GM23338 (cell line): ENCODE data around the gene CACUL1. TPM values are rescaled to one million over a fixed set of nuclear protein-coding genes. Genes with fewer than 3 reads are reported as not detected.

ENCODE experiments used
- ATAC-seq: fragments of 200-7000 bp; cut with Tn5 transposase; 3 replicates; pipeline ENCODE4 v1.9.1; 2020
- DNase-seq: peaks from one replicate; pipeline ENCODE4 v3.0.0-alpha.2; 2015; ENCODE audit warnings: low spot score
- H2AFZ ChIP-seq: fragments of 200-600 bp; sonication (generic); 2 replicates; pipeline ENCODE4 v1.8.0; 2016; ENCODE audit warnings: antibody characterized with exemption, mild to moderate bottlenecking, moderate library complexity
- H3F3A ChIP-seq: fragments of 200-600 bp; sonication (generic); replicated peaks from 2 replicates; pipeline ENCODE4 v1.8.0; 2017; ENCODE audit warnings: antibody characterized with exemption, mixed run types, low read depth
- H3K27ac ChIP-seq: fragments of 200-600 bp; sonication (generic); 2 replicates; pipeline ENCODE4 v1.6.1; 2016; ENCODE audit warnings: low read depth
- H3K27me3 ChIP-seq: fragments of 200-600 bp; sonication (generic); 2 replicates; pipeline ENCODE4 v1.8.0; 2016; ENCODE audit warnings: mild to moderate bottlenecking, mixed run types, moderate library complexity; ENCODE audit not compliant: insufficient read depth
- H3K36me3 ChIP-seq: fragments of 200-600 bp; sonication (generic); 2 replicates; pipeline ENCODE4 v1.8.0; 2016; ENCODE audit warnings: mild to moderate bottlenecking; ENCODE audit not compliant: insufficient read depth
- H3K4me1 ChIP-seq: fragments of 200-600 bp; sonication (generic); 2 replicates; pipeline ENCODE4 v1.8.0; 2016; ENCODE audit warnings: mild to moderate bottlenecking, moderate library complexity; ENCODE audit not compliant: insufficient read depth
- H3K4me2 ChIP-seq: fragments of 200-600 bp; sonication (generic); 2 replicates; pipeline ENCODE4 v1.7.1; 2017; ENCODE audit warnings: mixed run types
- H3K4me3 ChIP-seq: fragments of 200-600 bp; sonication (generic); 2 replicates; pipeline ENCODE4 v1.6.1; 2016; ENCODE audit warnings: mixed run types
- H3K79me2 ChIP-seq: fragments of 200-600 bp; sonication (generic); replicated peaks from 2 replicates; pipeline ENCODE4 v1.8.0; 2017; ENCODE audit warnings: mild to moderate bottlenecking; ENCODE audit not compliant: insufficient read depth
- H3K9me2 ChIP-seq: fragments of 200-600 bp; sonication (generic); 2 replicates; pipeline ENCODE4 v1.8.0; 2017; ENCODE audit not compliant: insufficient read depth
- H4K20me1 ChIP-seq: fragments of 200-600 bp; sonication (generic); replicated peaks from 2 replicates; pipeline ENCODE4 v1.8.0; 2017; ENCODE audit warnings: mild to moderate bottlenecking; ENCODE audit not compliant: insufficient read depth
- H3K27ac Mint-ChIP-seq: 2 replicates; pipeline ENCODE4 v1.8.0; 2020; ENCODE audit warnings: inconsistent platforms, mild to moderate bottlenecking, moderate library complexity, mixed read lengths
- H3K27me3 Mint-ChIP-seq: 3 replicates; pipeline ENCODE4 v1.8.0; 2022; ENCODE audit warnings: low read depth, mild to moderate bottlenecking, moderate library complexity, mixed read lengths, inconsistent platforms; ENCODE audit not compliant: insufficient read depth, poor library complexity
- H3K36me3 Mint-ChIP-seq: 3 replicates; pipeline ENCODE4 v1.8.0; 2021; ENCODE audit warnings: low read depth, mild to moderate bottlenecking, inconsistent platforms, moderate library complexity, mixed read lengths
- H3K4me1 Mint-ChIP-seq: 3 replicates; pipeline ENCODE4 v1.8.0; 2020; ENCODE audit warnings: mild to moderate bottlenecking, inconsistent platforms, mixed read lengths
- H3K4me3 Mint-ChIP-seq: 3 replicates; pipeline ENCODE4 v1.8.0; 2021; ENCODE audit warnings: moderate library complexity, mild to moderate bottlenecking, inconsistent platforms, mixed read lengths
- H3K9me3 Mint-ChIP-seq: 3 replicates; pipeline ENCODE4 v1.8.0; 2020; ENCODE audit warnings: moderate library complexity, mild to moderate bottlenecking, inconsistent platforms, mixed read lengths
- EZH2 ChIP-seq: fragments of 200-600 bp; sonication (generic); IDR thresholded peaks from one replicate; pipeline ENCODE4 v1.8.0; 2017; ENCODE audit warnings: antibody characterized with exemption, mild to moderate bottlenecking, low read depth; ENCODE audit not compliant: unreplicated experiment
- EZH2phosphoT487 ChIP-seq: fragments of 200-600 bp; sonication (generic); IDR thresholded peaks from one replicate; pipeline ENCODE4 v1.8.1; 2018; ENCODE audit warnings: antibody characterized with exemption; ENCODE audit not compliant: unreplicated experiment
- JUNB ChIP-seq: IDR thresholded peaks from one replicate; pipeline ENCODE4 v1.6.1; 2016; ENCODE audit warnings: antibody characterized with exemption; ENCODE audit not compliant: unreplicated experiment
- ZNF331 ChIP-seq: fragments of 250-450 bp; sonication (Bioruptor Pico); IDR thresholded peaks from 2 replicates; pipeline ENCODE4 v1.5.0; 2020; ENCODE audit warnings: low read depth, mild to moderate bottlenecking, moderate library complexity
- polyA plus RNA-seq: library from polyadenylated mRNA; unstranded; fragments of >200 nt; fragmentation: Nextera tagmentation; extraction: Ambion mirVana; gene quantifications from 2 replicates; pipeline ENCODE4 v1.2.1, GENCODE V29; 2016
- total RNA-seq: library from RNA; depleted of rRNA; stranded (reverse); fragments of >200 nt; shearing (Covaris generic); gene quantifications from 2 replicates; pipeline ENCODE4 v1.2.3, GENCODE V29; 2014
- TF ChIP-seq, protein P1 (sequence below): fragments of 250-450 bp; sonication (Bioruptor Pico); IDR thresholded peaks from 2 replicates; pipeline ENCODE4 v1.5.0; 2020; ENCODE audit warnings: mild to moderate bottlenecking, moderate library complexity
- TF ChIP-seq, protein P2 (sequence below): IDR thresholded peaks from 2 replicates; pipeline ENCODE4 v1.6.1; 2016; ENCODE audit warnings: antibody characterized with exemption
- TF ChIP-seq, protein P3 (sequence below), 2 experiments: fragments of 200-600 bp in 1 of 2; sonication (generic) in 1 of 2; conservative IDR thresholded peaks; 2 replicates each; pipeline versions ENCODE4 v1.5.1 to v1.6.1; 2016 to 2017; ENCODE audit warnings: antibody characterized with exemption in 2 of 2, low read depth in 2 of 2, mild to moderate bottlenecking in 2 of 2, moderate library complexity in 1 of 2

The CACUL1 gene
- total and polyA plus RNA-seq, 2 experiments from 2014 or later = 46.4 to 59.4 TPM

- TF ChIP-seq, protein P1, sequence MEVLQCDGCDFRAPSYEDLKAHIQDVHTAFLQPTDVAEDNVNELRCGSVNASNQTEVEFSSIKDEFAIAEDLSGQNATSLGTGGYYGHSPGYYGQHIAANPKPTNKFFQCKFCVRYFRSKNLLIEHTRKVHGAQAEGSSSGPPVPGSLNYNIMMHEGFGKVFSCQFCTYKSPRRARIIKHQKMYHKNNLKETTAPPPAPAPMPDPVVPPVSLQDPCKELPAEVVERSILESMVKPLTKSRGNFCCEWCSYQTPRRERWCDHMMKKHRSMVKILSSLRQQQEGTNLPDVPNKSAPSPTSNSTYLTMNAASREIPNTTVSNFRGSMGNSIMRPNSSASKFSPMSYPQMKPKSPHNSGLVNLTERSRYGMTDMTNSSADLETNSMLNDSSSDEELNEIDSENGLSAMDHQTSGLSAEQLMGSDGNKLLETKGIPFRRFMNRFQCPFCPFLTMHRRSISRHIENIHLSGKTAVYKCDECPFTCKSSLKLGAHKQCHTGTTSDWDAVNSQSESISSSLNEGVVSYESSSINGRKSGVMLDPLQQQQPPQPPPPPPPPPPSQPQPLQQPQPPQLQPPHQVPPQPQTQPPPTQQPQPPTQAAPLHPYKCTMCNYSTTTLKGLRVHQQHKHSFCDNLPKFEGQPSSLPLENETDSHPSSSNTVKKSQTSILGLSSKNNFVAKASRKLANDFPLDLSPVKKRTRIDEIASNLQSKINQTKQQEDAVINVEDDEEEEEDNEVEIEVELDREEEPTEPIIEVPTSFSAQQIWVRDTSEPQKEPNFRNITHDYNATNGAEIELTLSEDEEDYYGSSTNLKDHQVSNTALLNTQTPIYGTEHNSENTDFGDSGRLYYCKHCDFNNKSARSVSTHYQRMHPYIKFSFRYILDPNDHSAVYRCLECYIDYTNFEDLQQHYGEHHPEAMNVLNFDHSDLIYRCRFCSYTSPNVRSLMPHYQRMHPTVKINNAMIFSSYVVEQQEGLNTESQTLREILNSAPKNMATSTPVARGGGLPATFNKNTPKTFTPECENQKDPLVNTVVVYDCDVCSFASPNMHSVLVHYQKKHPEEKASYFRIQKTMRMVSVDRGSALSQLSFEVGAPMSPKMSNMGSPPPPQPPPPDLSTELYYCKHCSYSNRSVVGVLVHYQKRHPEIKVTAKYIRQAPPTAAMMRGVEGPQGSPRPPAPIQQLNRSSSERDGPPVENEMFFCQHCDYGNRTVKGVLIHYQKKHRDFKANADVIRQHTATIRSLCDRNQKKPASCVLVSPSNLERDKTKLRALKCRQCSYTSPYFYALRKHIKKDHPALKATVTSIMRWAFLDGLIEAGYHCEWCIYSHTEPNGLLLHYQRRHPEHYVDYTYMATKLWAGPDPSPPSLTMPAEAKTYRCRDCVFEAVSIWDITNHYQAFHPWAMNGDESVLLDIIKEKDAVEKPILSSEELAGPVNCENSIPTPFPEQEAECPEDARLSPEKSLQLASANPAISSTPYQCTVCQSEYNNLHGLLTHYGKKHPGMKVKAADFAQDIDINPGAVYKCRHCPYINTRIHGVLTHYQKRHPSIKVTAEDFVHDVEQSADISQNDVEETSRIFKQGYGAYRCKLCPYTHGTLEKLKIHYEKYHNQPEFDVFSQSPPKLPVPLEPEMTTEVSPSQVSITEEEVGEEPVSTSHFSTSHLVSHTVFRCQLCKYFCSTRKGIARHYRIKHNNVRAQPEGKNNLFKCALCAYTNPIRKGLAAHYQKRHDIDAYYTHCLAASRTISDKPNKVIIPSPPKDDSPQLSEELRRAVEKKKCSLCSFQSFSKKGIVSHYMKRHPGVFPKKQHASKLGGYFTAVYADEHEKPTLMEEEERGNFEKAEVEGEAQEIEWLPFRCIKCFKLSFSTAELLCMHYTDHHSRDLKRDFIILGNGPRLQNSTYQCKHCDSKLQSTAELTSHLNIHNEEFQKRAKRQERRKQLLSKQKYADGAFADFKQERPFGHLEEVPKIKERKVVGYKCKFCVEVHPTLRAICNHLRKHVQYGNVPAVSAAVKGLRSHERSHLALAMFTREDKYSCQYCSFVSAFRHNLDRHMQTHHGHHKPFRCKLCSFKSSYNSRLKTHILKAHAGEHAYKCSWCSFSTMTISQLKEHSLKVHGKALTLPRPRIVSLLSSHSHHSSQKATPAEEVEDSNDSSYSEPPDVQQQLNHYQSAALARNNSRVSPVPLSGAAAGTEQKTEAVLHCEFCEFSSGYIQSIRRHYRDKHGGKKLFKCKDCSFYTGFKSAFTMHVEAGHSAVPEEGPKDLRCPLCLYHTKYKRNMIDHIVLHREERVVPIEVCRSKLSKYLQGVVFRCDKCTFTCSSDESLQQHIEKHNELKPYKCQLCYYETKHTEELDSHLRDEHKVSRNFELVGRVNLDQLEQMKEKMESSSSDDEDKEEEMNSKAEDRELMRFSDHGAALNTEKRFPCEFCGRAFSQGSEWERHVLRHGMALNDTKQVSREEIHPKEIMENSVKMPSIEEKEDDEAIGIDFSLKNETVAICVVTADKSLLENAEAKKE (CRISPR knock-in tag) = no peak
- no peak for TF ChIP-seq EZH2
- TF ChIP-seq, protein P2, sequence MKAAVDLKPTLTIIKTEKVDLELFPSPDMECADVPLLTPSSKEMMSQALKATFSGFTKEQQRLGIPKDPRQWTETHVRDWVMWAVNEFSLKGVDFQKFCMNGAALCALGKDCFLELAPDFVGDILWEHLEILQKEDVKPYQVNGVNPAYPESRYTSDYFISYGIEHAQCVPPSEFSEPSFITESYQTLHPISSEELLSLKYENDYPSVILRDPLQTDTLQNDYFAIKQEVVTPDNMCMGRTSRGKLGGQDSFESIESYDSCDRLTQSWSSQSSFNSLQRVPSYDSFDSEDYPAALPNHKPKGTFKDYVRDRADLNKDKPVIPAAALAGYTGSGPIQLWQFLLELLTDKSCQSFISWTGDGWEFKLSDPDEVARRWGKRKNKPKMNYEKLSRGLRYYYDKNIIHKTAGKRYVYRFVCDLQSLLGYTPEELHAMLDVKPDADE = no peak
- no peak for TF ChIP-seq EZH2phosphoT487
- TF ChIP-seq ZNF331 = no peak
Observed at GRCh38 chr10:118669020-118669791, 85.6 kb downstream of the CACUL1 start (continued).

- Histone ChIP-seq H2AFZ (no peak overlapping the region), H3F3A (no peaks in the 10 kb centered on the region), H3K4me3 (no peak overlapping the region), H3K27ac (no peak overlapping the region), H4K20me1 (no peaks in the 10 kb centered on the region; the same call in 1 of the 2 replicates), H3K27me3 (no peaks in the 10 kb centered on the region), H3K4me1 (no peaks in the 10 kb centered on the region), H3K9me2 (no peaks in the 10 kb centered on the region), H3K36me3 (no peaks in the 10 kb centered on the region), H3K4me2 (no peak overlapping the region), H3K79me2 (no peaks in the 10 kb centered on the region)
- Mint-ChIP-seq H3K9me3 (no peaks in the 10 kb centered on the region), H3K27ac (no peak overlapping the region), H3K27me3 (peaks cover 11% of the 10 kb centered on the region), H3K4me1 (peaks cover 5% of the 10 kb centered on the region; the same call in 2 of the 3 replicates), H3K4me3 (no peak overlapping the region), H3K36me3 (no peaks in the 10 kb centered on the region)
- TF ChIP-seq JUNB (no peak), ZNF331 (no peak)
- TF ChIP-seq, protein P3, sequence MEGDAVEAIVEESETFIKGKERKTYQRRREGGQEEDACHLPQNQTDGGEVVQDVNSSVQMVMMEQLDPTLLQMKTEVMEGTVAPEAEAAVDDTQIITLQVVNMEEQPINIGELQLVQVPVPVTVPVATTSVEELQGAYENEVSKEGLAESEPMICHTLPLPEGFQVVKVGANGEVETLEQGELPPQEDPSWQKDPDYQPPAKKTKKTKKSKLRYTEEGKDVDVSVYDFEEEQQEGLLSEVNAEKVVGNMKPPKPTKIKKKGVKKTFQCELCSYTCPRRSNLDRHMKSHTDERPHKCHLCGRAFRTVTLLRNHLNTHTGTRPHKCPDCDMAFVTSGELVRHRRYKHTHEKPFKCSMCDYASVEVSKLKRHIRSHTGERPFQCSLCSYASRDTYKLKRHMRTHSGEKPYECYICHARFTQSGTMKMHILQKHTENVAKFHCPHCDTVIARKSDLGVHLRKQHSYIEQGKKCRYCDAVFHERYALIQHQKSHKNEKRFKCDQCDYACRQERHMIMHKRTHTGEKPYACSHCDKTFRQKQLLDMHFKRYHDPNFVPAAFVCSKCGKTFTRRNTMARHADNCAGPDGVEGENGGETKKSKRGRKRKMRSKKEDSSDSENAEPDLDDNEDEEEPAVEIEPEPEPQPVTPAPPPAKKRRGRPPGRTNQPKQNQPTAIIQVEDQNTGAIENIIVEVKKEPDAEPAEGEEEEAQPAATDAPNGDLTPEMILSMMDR (conservative IDR thresholded peaks at IDR 0.05; ENCODE audit: low read depth in 2 of 2) = peak; percentile 40 to 60
- ATAC-seq (peak; percentile 75), DNase-seq (peak; percentile 36)
Observed at GRCh38 chr10:118668228-118668952, 86.4 kb downstream of the CACUL1 start.
